Right atrium auricular region (tissue), 2 donors: ENCODE results near the gene CDK5RAP1. TPM values are rescaled to one million over a fixed set of nuclear protein-coding genes. Genes with fewer than 3 reads are reported as not detected.

Experiments used
- DNase-seq: peaks from one replicate; pipeline ENCODE4 v3.0.0-alpha.2; 2019; ENCODE audit warnings: low spot score
- H3K27ac ChIP-seq, 2 donors: fragments of 200-600 bp; sonication (generic); 1 replicate in 1 of 2; 2 replicates in 1 of 2; pipeline ENCODE4 v1.5.1; 2016 to 2019
- H3K27me3 ChIP-seq, 2 donors: fragments of 200-600 bp; sonication (generic); one replicate each; pipeline versions ENCODE4 v1.5.1 to v1.6.0; 2017 to 2019
- H3K36me3 ChIP-seq: fragments of 200-600 bp; sonication (generic); one replicate; pipeline ENCODE4 v1.5.1; 2016
- H3K4me1 ChIP-seq, 2 donors: fragments of 200-600 bp; sonication (generic); one replicate each; pipeline versions ENCODE4 v1.5.1 to v1.6.0; 2017 to 2019
- H3K4me3 ChIP-seq, 2 donors: fragments of 200-600 bp; sonication (generic); 1 replicate in 1 of 2; 2 replicates in 1 of 2; pipeline ENCODE4 v1.5.1; 2017 to 2019; ENCODE audit warnings: mild to moderate bottlenecking in 1 of 2, moderate library complexity in 1 of 2
- H3K9me3 ChIP-seq, 2 donors: fragments of 200-600 bp; sonication (generic); one replicate each; pipeline ENCODE4 v1.5.1; 2019
- CTCF ChIP-seq, 2 donors: fragments of 200-600 bp; sonication (generic); IDR thresholded peaks; one replicate each; pipeline ENCODE4 v1.5.1; 2019; ENCODE audit warnings: antibody characterized with exemption in 2 of 2
- total RNA-seq, 2 donors: library from RNA; depleted of rRNA; stranded (reverse); fragments of >200 nt; gene quantifications; one replicate each; pipeline ENCODE4 v1.1.0, GENCODE V29; 2016

CDK5RAP1 gene, protein sequence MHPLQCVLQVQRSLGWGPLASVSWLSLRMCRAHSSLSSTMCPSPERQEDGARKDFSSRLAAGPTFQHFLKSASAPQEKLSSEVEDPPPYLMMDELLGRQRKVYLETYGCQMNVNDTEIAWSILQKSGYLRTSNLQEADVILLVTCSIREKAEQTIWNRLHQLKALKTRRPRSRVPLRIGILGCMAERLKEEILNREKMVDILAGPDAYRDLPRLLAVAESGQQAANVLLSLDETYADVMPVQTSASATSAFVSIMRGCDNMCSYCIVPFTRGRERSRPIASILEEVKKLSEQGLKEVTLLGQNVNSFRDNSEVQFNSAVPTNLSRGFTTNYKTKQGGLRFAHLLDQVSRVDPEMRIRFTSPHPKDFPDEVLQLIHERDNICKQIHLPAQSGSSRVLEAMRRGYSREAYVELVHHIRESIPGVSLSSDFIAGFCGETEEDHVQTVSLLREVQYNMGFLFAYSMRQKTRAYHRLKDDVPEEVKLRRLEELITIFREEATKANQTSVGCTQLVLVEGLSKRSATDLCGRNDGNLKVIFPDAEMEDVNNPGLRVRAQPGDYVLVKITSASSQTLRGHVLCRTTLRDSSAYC
- total RNA-seq, result 10 to 100 TPM; 13.9 to 22.8 TPM

GRCh38 chr20:33401184-33401920 is at the start of gene CDK5RAP1:
TSS of gene CDK5RAP1 (minus strand) at chr20:33401519. CDS start at chr20:33397064, 4,455 bp downstream.
- H3K9me3 ChIP-seq, result no peaks in the 10 kb centered on the region
- H3K27me3 ChIP-seq, result no peaks in the 10 kb centered on the region
- peaks cover 0 to 19% of the 10 kb centered on the region in 2 donors for H3K4me1 ChIP-seq
- H3K36me3 ChIP-seq, result no peaks in the 10 kb centered on the region
- TF ChIP-seq CTCF (IDR thresholded peaks at IDR 0.05), result no peak
- peak within 1 kb of the TSS; percentile 48 to 78 for H3K27ac ChIP-seq
- H3K4me3 ChIP-seq, result peak within 1 kb of the TSS; percentile 89 to 90
- peak; percentile 89 for DNase-seq

GRCh38 chr20:33450867-33451266 is 49.5 kb upstream of the CDK5RAP1 start:
- Histone ChIP-seq H3K27ac (no peak overlapping the region), H3K27me3 (no peaks in the 10 kb centered on the region), H3K36me3 (no peaks in the 10 kb centered on the region), H3K4me1 (no peaks in the 10 kb centered on the region), H3K9me3 (no peaks in the 10 kb centered on the region), H3K4me3 (no peak overlapping the region)
- DNase-seq, result no peak
- TF ChIP-seq CTCF (IDR thresholded peaks at IDR 0.05), result no peak

DNA sequence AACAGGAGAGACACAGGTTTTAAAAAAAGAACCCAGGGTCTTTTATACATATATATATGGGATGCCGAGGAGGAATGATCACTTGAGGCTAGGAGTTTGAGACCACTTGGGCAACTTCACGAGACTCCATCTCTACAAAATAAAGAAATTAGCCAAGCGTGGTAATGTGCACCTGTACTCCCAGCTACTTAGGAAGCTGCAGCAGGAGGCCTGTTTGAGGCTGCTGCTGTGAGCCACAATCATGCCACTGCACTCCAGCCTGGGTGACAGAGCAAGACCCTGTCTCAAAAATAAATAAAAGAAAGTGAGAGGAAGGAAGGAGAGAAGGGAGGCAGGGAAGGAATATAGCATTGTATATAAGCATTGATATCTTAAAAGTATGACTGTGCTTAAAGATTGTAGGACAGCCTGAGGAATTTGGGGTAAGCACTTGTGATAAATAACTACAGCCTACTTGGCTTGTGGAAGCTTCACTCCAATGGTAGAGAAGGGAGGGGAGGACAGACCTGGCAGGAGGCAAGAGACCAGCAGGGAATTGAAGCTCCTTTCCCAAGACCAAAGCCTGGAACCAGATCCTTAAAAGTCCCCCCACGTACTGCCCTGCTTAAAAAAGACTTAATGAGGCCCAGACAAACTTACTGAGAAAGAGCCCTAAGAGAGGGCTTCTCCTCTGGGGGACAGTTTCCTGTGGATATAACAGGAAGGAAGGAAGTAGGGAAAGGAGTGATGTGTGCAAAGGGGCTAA is 44.7 kb upstream of the CDK5RAP1 start:
- H3K27me3 ChIP-seq, result no peaks in the 10 kb centered on the region

GRCh38 chr20:33444797-33445560 is 43.7 kb upstream of the CDK5RAP1 start:
- TF ChIP-seq CTCF (IDR thresholded peaks at IDR 0.05), result peak in 1 of 2 donors; percentile 43

More for the DNA sequence above, 44.7 kb upstream of the CDK5RAP1 start:
- Histone ChIP-seq H3K4me3 (no peak overlapping the region), H3K4me1 (peaks cover 0 to 11% of the 10 kb centered on the region in 2 donors), H3K36me3 (no peaks in the 10 kb centered on the region), H3K27ac (no peak overlapping the region), H3K9me3 (no peaks in the 10 kb centered on the region)
- no peak for DNase-seq
- no peak for TF ChIP-seq CTCF (IDR thresholded peaks at IDR 0.05)

More at GRCh38 chr20:33444797-33445560, 43.7 kb upstream of the CDK5RAP1 start:
- H3K9me3 ChIP-seq, result no peaks in the 10 kb centered on the region
- H3K4me3 ChIP-seq, result peak overlapping the region in 1 of 2 donors; percentile 68
- no peaks in the 10 kb centered on the region for H3K27me3 ChIP-seq
- no peaks in the 10 kb centered on the region for H3K36me3 ChIP-seq
- peak overlapping the region; percentile 86 to 93 for H3K27ac ChIP-seq
- H3K4me1 ChIP-seq, result peaks cover 0 to 14% of the 10 kb centered on the region in 2 donors
- DNase-seq, result no peak
